Ovary (tissue), 3 donors: ENCODE results near the gene KRT7.

Source experiments
- POLR2A ChIP-seq: fragments of 450-650 bp; IDR thresholded peaks from one replicate; pipeline ENCODE4 v1.6.1; 2017; ENCODE audit warnings: antibody characterized with exemption, mild to moderate bottlenecking, moderate library complexity
- TF ChIP-seq, protein P1 (sequence below), 3 donors: fragments of 450-650 bp in 2 of 3; fragments of 200-600 bp in 1 of 3; IDR thresholded peaks; one replicate each; pipeline versions ENCODE4 v1.5.1 to v1.8.0; 2016 to 2022; ENCODE audit warnings: antibody characterized with exemption in 3 of 3, mild to moderate bottlenecking in 1 of 3
- donor health status: DM: no; HTN: no; CAD: no.

DNA sequence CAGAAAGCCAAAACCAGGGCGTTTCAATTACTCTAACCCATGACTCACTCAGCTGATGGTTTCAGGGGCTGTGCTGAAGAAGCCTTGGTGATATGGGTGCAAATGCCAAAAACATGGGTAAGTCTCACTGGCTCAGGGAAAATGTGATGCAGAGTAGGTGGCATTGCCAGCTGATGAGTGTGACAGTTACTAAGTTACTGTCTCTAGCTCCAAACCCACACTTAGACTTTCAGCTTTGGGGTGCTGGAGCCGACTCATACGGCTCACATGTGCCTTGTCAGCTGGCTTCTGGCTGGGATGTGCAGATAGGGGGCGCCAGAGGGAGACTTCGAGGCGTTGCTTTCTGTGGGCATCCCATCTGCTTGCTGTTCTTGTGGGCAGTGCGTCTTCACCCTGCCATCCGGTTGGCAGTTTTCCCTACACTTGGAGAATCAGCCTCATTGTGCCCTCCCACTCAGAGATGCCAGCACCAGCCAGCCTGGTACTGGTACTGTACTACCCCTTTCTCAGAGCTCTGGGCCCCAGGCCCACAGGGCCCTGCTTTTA is 11.1 kb upstream of the KRT7 start:
- TF ChIP-seq, protein P1, sequence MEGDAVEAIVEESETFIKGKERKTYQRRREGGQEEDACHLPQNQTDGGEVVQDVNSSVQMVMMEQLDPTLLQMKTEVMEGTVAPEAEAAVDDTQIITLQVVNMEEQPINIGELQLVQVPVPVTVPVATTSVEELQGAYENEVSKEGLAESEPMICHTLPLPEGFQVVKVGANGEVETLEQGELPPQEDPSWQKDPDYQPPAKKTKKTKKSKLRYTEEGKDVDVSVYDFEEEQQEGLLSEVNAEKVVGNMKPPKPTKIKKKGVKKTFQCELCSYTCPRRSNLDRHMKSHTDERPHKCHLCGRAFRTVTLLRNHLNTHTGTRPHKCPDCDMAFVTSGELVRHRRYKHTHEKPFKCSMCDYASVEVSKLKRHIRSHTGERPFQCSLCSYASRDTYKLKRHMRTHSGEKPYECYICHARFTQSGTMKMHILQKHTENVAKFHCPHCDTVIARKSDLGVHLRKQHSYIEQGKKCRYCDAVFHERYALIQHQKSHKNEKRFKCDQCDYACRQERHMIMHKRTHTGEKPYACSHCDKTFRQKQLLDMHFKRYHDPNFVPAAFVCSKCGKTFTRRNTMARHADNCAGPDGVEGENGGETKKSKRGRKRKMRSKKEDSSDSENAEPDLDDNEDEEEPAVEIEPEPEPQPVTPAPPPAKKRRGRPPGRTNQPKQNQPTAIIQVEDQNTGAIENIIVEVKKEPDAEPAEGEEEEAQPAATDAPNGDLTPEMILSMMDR (IDR thresholded peaks at IDR 0.05), result no peak
- TF ChIP-seq POLR2A, result no peak
